Prostate gland (tissue), 2 donors: ENCODE results near the gene ZNF536. TPM values are rescaled to one million over a fixed set of nuclear protein-coding genes. Genes with fewer than 3 reads are reported as not detected.

Experiments
- DNase-seq: peaks from one replicate; pipeline ENCODE4 v3.0.0-alpha.2; 2019; ENCODE audit warnings: low spot score
- H3K27ac ChIP-seq, 2 donors: fragments of 200-600 bp; sonication (generic); 2 replicates each; pipeline ENCODE4 v1.5.1; 2017 to 2019
- H3K27me3 ChIP-seq: fragments of 200-600 bp; sonication (generic); replicated peaks from 2 replicates; pipeline ENCODE4 v1.5.1; 2019; ENCODE audit not compliant: insufficient read depth
- H3K36me3 ChIP-seq, 2 donors: fragments of 200-600 bp; sonication (generic); 1 replicate in 1 of 2; 2 replicates in 1 of 2; pipeline versions ENCODE4 v1.5.1 to v1.8.1; 2017 to 2019
- H3K4me1 ChIP-seq: fragments of 200-600 bp; sonication (generic); replicated peaks from 2 replicates; pipeline ENCODE4 v1.5.1; 2019
- H3K4me3 ChIP-seq, 2 donors: fragments of 200-600 bp; sonication (generic); 2 replicates each; pipeline ENCODE4 v1.5.1; 2017 to 2019
- H3K9me3 ChIP-seq: fragments of 200-600 bp; sonication (generic); 2 replicates; pipeline ENCODE4 v1.5.1; 2017
- POLR2A ChIP-seq: fragments of 450-650 bp; IDR thresholded peaks from one replicate; pipeline ENCODE4 v1.6.1; 2016; ENCODE audit warnings: antibody characterized with exemption, mild to moderate bottlenecking
- POLR2AphosphoS5 ChIP-seq: sonication (generic); formaldehyde crosslinking; IDR thresholded peaks from one replicate; pipeline ENCODE4 v1.6.1; 2017; ENCODE audit warnings: antibody characterized with exemption
- WGBS: methylation state at CpG from one replicate; pipeline ENCODE4 v1.1.5; 2018; 5-methylcytosine and 5-hydroxymethylcytosine counted together
- intact Hi-C: fragments of 100-400 bp; cut with DNase I; formaldehyde crosslinking; loops from one replicate; pipeline ENCODE4 v1.14.2; 2022
- total RNA-seq, 2 donors: library from RNA; depleted of rRNA; stranded (reverse); fragments of >200 nt; gene quantifications; one replicate each; pipeline ENCODE4 v1.1.0, GENCODE V29; 2016
- TF ChIP-seq, protein P1 (sequence below), 4 experiments: fragments of 200-600 bp in 2 of 4; fragments of 450-650 bp in 2 of 4; sonication (generic) in 2 of 4; IDR thresholded peaks; 1 replicate in 3 of 4; 2 replicates in 1 of 4; pipeline ENCODE4 v1.5.1; 2016 to 2019; ENCODE audit warnings: antibody characterized with exemption in 4 of 4, mild to moderate bottlenecking in 2 of 4, moderate library complexity in 2 of 4

The ZNF536 gene
- total RNA-seq, 2 donors from 2014 or later = 1.1 to 42.0 TPM

DNA sequence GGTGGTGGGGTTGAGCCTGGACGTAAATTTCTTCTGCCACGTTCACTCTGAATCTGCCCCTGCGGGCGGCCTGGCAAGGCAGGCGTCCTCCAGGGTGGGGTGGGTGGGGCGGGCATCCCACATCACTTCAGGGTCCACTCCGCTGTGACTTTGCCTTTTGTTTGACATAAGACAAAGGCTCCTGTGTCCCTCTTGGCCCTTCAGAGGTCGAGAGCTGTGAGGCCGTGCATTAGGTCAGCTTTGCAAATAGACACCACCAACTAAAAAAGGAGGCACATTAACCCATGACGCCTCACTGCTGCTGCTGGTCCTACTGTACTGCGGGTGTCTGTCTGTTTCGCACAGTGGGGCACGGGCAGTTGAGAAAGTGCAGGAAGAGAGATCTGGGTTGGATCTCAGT, 10.5 kb upstream of the ZNF536 start:
- 92% methylated on average over 13 of the region's 13 CpGs for WGBS
- TF ChIP-seq POLR2AphosphoS5 (no peak), POLR2A (no peak)
- TF ChIP-seq, protein P1, sequence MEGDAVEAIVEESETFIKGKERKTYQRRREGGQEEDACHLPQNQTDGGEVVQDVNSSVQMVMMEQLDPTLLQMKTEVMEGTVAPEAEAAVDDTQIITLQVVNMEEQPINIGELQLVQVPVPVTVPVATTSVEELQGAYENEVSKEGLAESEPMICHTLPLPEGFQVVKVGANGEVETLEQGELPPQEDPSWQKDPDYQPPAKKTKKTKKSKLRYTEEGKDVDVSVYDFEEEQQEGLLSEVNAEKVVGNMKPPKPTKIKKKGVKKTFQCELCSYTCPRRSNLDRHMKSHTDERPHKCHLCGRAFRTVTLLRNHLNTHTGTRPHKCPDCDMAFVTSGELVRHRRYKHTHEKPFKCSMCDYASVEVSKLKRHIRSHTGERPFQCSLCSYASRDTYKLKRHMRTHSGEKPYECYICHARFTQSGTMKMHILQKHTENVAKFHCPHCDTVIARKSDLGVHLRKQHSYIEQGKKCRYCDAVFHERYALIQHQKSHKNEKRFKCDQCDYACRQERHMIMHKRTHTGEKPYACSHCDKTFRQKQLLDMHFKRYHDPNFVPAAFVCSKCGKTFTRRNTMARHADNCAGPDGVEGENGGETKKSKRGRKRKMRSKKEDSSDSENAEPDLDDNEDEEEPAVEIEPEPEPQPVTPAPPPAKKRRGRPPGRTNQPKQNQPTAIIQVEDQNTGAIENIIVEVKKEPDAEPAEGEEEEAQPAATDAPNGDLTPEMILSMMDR (IDR thresholded peaks at IDR 0.05) = no peak
- DNase-seq = no peak

DNA sequence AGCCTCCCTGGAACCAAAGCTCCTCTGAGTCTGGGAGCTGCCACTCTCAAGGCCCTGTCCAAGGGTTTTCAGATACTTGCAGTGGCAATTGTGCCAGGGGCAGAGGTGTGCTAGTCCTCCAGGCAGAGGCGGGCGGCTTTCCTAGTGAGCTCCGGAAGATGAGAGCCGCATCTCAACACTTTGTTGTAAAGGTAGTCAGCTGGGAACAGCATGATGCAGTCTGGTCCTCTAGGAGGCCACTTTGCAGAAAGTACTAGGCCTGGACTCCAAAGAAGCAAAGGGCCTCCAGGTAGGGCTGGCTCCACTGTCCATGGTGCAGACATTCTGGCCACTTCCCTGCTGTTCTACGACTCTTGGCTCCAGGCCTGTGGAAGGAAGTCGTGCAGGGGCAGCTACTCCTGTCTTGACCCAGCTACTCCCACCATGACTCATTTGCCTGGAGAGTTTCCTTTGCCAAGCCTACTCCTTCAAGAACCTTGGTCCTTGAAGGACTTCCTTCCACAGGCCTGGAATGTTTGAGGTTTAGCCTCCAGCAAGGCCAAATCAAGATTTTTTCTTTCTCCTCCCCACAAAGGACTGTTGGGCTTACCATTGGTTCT, 9.9 kb upstream of the ZNF536 start:
- intact Hi-C loops = loop anchor here (10.0 kb wide), 1 partner anchor 347 kb away; no protein-coding TSS in a partner anchor
- Histone ChIP-seq H3K36me3 (no peaks in the 10 kb centered on the region), H3K27me3 (no peaks in the 10 kb centered on the region), H3K27ac (no peak overlapping the region), H3K9me3 (no peaks in the 10 kb centered on the region), H3K4me3 (no peak overlapping the region), H3K4me1 (no peaks in the 10 kb centered on the region)
- 81% methylated on average over 6 of the region's 6 CpGs for WGBS
- TF ChIP-seq POLR2AphosphoS5 (no peak), POLR2A (no peak)
- TF ChIP-seq, protein P1 (IDR thresholded peaks at IDR 0.05) = no peak
- DNase-seq = no peak

More for the DNA sequence above, 10.5 kb upstream of the ZNF536 start:
- no peak overlapping the region for H3K27ac ChIP-seq
- no peaks in the 10 kb centered on the region for H3K36me3 ChIP-seq
- H3K4me3 ChIP-seq = no peak overlapping the region
- H3K27me3 ChIP-seq = no peaks in the 10 kb centered on the region
- no peaks in the 10 kb centered on the region for H3K4me1 ChIP-seq
- intact Hi-C loops = loop anchor here (10.0 kb wide), 1 partner anchor 347 kb away; no protein-coding TSS in a partner anchor
- H3K9me3 ChIP-seq = no peaks in the 10 kb centered on the region

DNA sequence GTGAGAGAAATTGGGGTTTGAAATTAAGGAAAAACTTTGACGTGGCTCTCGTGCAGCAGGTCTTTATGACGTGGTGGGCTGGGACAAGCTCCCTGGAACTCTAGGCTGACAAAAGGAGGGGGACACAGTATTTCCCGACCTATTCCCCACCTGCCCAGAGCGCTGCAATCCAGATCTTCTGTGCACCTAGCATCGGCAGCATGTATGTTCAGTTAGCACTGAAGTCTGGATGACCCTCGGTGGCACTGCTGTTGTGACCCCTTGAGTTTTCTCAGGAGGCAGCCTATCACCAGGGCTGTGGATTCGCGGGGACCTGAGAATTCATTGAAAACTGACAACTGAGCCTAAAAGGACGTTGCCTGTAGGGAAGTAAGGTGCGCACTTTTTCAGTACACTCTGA, 9.1 kb upstream of the ZNF536 start:
- intact Hi-C loops = loop anchor here (10.0 kb wide), 1 partner anchor 348 kb away; no protein-coding TSS in a partner anchor
- 93% methylated on average over 11 of the region's 11 CpGs for WGBS

DNA sequence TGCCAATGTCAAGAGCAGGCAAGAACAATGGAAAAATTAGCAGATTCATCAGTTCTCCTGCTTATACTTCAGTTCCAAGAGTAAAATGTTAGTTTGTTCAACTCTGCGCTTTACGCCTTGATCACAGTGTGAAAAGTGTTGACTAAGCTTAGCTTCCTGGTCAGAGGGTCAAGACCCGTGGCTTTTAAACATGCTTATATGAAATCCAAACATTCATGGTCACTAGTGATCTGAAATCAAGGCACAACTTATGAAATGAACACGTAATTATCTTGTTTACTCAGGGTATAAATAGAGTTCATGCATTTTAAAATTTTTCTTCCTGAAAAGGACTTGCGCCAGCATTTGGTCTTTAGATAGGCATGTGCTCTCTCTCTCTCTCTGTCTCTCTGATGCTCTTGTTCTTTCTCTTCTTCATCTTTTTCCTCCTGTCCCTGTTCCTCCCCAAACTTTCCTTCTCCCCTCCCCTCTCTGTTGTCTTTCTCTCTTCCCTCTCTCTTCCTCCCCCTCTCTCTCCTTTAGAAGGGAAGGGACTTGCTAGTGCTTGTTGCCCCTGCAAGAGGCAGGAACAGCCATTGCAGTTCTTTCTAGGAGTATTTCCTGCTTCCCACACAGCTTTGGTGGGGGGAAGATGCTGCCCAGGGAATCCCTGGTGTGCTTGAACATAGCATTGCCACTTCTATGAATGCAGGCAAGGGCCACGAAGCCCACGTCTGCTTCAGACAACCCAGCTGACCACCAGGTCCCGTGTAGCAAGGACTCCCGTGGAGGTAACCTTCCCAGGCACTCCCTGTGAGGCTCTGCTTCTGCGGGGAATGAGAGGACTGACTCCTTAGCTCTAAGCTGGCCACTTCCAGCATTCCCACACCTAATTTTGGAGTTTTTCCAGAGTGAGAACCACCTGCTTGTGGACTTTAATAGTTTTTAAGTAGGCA, 7.1 kb upstream of the ZNF536 start:
- H3K4me1 ChIP-seq = no peaks in the 10 kb centered on the region
- no peaks in the 10 kb centered on the region for H3K9me3 ChIP-seq
- H3K27ac ChIP-seq = no peak overlapping the region
- H3K4me3 ChIP-seq = no peak overlapping the region
- H3K36me3 ChIP-seq = no peaks in the 10 kb centered on the region
- no peaks in the 10 kb centered on the region for H3K27me3 ChIP-seq
- TF ChIP-seq POLR2A = no peak
- TF ChIP-seq POLR2AphosphoS5 = no peak
- TF ChIP-seq, protein P1 (IDR thresholded peaks at IDR 0.05) = no peak
- 63% methylated on average over 10 of the region's 10 CpGs for WGBS
- intact Hi-C loops = loop anchor here (10.0 kb wide), 1 partner anchor 350 kb away; no protein-coding TSS in a partner anchor
- DNase-seq = no peak

More for the DNA sequence above, 9.1 kb upstream of the ZNF536 start:
- DNase-seq = no peak
- TF ChIP-seq POLR2A (no peak), POLR2AphosphoS5 (no peak)
- TF ChIP-seq, protein P1 (IDR thresholded peaks at IDR 0.05) = no peak
- H3K4me3 ChIP-seq = no peak overlapping the region
- H3K27ac ChIP-seq = no peak overlapping the region
- no peaks in the 10 kb centered on the region for H3K4me1 ChIP-seq
- no peaks in the 10 kb centered on the region for H3K9me3 ChIP-seq
- no peaks in the 10 kb centered on the region for H3K36me3 ChIP-seq
- no peaks in the 10 kb centered on the region for H3K27me3 ChIP-seq
